IMR-90 (cell line): ENCODE data around the gene ALDH2.
"Not testable (repeated sequence)": the region's sequence is repeated elsewhere in the genome, so short reads cannot be mapped to it uniquely, and the experiment has no call there.

Experiments
- POLR2A ChIP-seq: IDR thresholded peaks from 2 replicates; pipeline ENCODE4 v1.6.1; 2012; ENCODE audit warnings: mild to moderate bottlenecking, low read depth, low read length
- RAD21 ChIP-seq: IDR thresholded peaks from 2 replicates; pipeline ENCODE4 v1.6.1; 2012; ENCODE audit warnings: low read length, improper control_type of control experiment
- TF ChIP-seq, protein P1 (sequence below): conservative IDR thresholded peaks from 2 replicates; pipeline ENCODE4 v1.5.1; 2012; ENCODE audit warnings: mild to moderate bottlenecking, low read depth, low read length, improper control_type of control experiment

DNA sequence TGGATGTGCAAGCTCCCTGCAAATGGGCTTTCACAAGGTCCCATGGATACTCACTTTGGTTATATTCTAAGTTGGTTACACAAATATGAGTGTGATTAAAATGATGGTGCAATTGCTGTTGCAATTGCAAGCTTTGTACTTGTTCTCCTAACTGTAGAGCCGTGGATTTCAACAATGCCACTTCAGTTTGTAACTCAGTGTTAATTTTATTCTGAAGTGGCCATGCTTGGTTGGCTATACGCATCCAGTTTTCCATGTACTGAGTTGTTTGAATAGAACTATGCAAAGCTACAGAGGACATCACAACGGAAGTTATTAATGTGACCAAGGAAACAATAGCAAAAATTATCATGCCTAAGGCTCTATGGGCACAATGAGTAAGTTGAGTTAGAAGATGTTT is 50.2 kb downstream of the ALDH2 start:
- TF ChIP-seq, protein P1, sequence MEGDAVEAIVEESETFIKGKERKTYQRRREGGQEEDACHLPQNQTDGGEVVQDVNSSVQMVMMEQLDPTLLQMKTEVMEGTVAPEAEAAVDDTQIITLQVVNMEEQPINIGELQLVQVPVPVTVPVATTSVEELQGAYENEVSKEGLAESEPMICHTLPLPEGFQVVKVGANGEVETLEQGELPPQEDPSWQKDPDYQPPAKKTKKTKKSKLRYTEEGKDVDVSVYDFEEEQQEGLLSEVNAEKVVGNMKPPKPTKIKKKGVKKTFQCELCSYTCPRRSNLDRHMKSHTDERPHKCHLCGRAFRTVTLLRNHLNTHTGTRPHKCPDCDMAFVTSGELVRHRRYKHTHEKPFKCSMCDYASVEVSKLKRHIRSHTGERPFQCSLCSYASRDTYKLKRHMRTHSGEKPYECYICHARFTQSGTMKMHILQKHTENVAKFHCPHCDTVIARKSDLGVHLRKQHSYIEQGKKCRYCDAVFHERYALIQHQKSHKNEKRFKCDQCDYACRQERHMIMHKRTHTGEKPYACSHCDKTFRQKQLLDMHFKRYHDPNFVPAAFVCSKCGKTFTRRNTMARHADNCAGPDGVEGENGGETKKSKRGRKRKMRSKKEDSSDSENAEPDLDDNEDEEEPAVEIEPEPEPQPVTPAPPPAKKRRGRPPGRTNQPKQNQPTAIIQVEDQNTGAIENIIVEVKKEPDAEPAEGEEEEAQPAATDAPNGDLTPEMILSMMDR = not testable (repeated sequence)
- not testable (repeated sequence) for TF ChIP-seq RAD21, POLR2A
